Measurements from ENCODE around the gene TMEM14B.

DNA sequence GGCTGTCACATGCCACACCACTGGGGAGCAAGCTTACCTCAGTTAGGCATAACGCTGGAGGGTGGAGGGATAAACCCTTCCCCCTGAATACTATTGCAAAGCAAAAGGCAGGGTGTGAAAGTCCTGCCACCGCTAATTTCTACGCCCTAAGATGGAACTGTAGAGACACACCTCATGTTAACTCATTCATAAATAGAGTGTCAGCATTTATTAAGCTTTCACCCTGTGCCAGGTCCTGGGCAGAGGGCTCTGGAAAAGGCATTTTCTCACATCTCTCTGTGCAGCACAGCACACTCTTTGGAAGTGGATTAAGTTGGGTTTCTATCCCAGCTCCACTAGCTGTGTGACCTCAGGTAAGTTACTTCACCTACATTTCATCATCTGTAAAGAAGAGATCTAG lies 21.8 kb downstream of the TMEM14B start:
- no peak for TF ChIP-seq EP300 (IDR thresholded peaks at IDR 0.05)
- TF ChIP-seq BCL3 (IDR thresholded peaks at IDR 0.05) = no peak
- no peak for TF ChIP-seq POLR2A (IDR thresholded peaks at IDR 0.05; ENCODE audit: low read length)
- TF ChIP-seq, protein P1, sequence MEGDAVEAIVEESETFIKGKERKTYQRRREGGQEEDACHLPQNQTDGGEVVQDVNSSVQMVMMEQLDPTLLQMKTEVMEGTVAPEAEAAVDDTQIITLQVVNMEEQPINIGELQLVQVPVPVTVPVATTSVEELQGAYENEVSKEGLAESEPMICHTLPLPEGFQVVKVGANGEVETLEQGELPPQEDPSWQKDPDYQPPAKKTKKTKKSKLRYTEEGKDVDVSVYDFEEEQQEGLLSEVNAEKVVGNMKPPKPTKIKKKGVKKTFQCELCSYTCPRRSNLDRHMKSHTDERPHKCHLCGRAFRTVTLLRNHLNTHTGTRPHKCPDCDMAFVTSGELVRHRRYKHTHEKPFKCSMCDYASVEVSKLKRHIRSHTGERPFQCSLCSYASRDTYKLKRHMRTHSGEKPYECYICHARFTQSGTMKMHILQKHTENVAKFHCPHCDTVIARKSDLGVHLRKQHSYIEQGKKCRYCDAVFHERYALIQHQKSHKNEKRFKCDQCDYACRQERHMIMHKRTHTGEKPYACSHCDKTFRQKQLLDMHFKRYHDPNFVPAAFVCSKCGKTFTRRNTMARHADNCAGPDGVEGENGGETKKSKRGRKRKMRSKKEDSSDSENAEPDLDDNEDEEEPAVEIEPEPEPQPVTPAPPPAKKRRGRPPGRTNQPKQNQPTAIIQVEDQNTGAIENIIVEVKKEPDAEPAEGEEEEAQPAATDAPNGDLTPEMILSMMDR (IDR thresholded peaks at IDR 0.05) = no peak
